OCI-LY3 (cell line): ENCODE measurements around the gene ADORA1.

Source experiments
- EZH2phosphoT487 ChIP-seq: fragments of 200-600 bp; shearing (Covaris generic); IDR thresholded peaks from 2 replicates; pipeline ENCODE4 v1.6.1; 2018; ENCODE audit warnings: antibody characterized with exemption, mixed run types, low read depth
- TF ChIP-seq, protein P1 (sequence below): fragments of 200-600, 300-600 bp; sonication (generic); IDR thresholded peaks from 2 replicates; pipeline ENCODE4 v1.5.1; 2014; ENCODE audit warnings: antibody characterized with exemption, low read length, low read depth

- TF ChIP-seq, protein P1, sequence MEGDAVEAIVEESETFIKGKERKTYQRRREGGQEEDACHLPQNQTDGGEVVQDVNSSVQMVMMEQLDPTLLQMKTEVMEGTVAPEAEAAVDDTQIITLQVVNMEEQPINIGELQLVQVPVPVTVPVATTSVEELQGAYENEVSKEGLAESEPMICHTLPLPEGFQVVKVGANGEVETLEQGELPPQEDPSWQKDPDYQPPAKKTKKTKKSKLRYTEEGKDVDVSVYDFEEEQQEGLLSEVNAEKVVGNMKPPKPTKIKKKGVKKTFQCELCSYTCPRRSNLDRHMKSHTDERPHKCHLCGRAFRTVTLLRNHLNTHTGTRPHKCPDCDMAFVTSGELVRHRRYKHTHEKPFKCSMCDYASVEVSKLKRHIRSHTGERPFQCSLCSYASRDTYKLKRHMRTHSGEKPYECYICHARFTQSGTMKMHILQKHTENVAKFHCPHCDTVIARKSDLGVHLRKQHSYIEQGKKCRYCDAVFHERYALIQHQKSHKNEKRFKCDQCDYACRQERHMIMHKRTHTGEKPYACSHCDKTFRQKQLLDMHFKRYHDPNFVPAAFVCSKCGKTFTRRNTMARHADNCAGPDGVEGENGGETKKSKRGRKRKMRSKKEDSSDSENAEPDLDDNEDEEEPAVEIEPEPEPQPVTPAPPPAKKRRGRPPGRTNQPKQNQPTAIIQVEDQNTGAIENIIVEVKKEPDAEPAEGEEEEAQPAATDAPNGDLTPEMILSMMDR = no peak
- no peak for TF ChIP-seq EZH2phosphoT487
Measured at GRCh38 chr1:203121186-203122015, 6.1 kb upstream of the ADORA1 start.
